Ectodermal cell (in vitro differentiated cells): ENCODE measurements around the gene AK9.
"Not testable (repeated sequence)": the region's sequence is repeated elsewhere in the genome, so short reads cannot be mapped to it uniquely, and the experiment has no call there.

Experiments
- H3K27ac ChIP-seq: 2 replicates; pipeline ENCODE4 v1.7.0; 2013; ENCODE audit warnings: mild to moderate bottlenecking, low read depth, low read length; ENCODE audit not compliant: insufficient read depth, poor library complexity, severe bottlenecking
- H3K27me3 ChIP-seq: 2 replicates; pipeline ENCODE4 v1.7.0; 2013; ENCODE audit warnings: mild to moderate bottlenecking, low read length; ENCODE audit not compliant: insufficient read depth, control insufficient read depth, poor library complexity, severe bottlenecking
- H3K36me3 ChIP-seq: one replicate; pipeline ENCODE4 v1.7.0; 2013; ENCODE audit warnings: low read length; ENCODE audit not compliant: control insufficient read depth, insufficient read depth
- H3K4me1 ChIP-seq: one replicate; pipeline ENCODE4 v1.7.0; 2013; ENCODE audit warnings: low read length; ENCODE audit not compliant: control insufficient read depth, insufficient read depth
- H3K4me3 ChIP-seq: 2 replicates; pipeline ENCODE4 v1.7.0; 2013; ENCODE audit warnings: low read depth, low read length, control low read depth; ENCODE audit not compliant: insufficient read depth
- H3K9me3 ChIP-seq: 2 replicates; pipeline ENCODE4 v1.7.0; 2013; ENCODE audit warnings: mild to moderate bottlenecking, low read length, moderate library complexity; ENCODE audit not compliant: control insufficient read depth
- WGBS, 2 experiments: methylation state at CpG; one replicate each; pipeline ENCODE4 v1.1.7; 2013; ENCODE audit warnings: missing lambda C conversion rate in 2 of 2; 5-methylcytosine and 5-hydroxymethylcytosine counted together

AK9 gene

DNA sequence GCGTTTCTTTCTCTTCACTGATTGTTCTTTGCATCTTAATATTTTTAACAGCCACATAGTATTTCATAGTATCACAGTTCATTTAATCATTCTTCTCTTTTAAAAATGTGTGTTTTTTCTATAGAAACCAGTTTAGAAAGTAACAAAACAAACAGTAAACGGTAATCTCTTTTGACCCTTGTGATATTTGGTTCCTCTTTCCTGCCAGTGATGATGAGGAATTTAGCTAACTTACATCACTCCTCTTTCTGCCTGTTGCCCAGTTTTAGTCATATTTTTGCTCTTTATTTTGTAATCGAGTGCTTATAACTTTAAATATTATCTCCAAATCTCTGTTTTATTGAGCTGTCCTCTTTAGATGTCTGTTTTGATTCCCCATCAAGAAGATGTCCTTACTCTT, 169.9 kb downstream of the AK9 start:
- Histone ChIP-seq H3K4me1 (no peaks in the 10 kb centered on the region), H3K9me3 (peaks cover 4% of the 10 kb centered on the region), H3K36me3 (no peaks in the 10 kb centered on the region), H3K27ac (no peak overlapping the region), H3K4me3 (no peak overlapping the region), H3K27me3 (no peaks in the 10 kb centered on the region)
- 88 to 100% methylated on average over 1 to 3 of the region's 3 CpGs for WGBS, 2 experiments

GRCh38 chr6:109519647-109520046, 171.4 kb downstream of the AK9 start:
- H3K4me3 ChIP-seq, H3K4me1 ChIP-seq, H3K27me3 ChIP-seq, H3K36me3 ChIP-seq, H3K9me3 ChIP-seq, H3K27ac ChIP-seq: not testable (repeated sequence)

GRCh38 chr6:109516929-109517328, 174.1 kb downstream of the AK9 start:
- no peak overlapping the region for H3K4me3 ChIP-seq
- no peaks in the 10 kb centered on the region for H3K27me3 ChIP-seq
- no peaks in the 10 kb centered on the region for H3K36me3 ChIP-seq
- WGBS, 2 experiments = 61 to 64% methylated on average over 3 of the region's 3 CpGs
- peaks cover 10% of the 10 kb centered on the region for H3K4me1 ChIP-seq
- no peaks in the 10 kb centered on the region for H3K9me3 ChIP-seq
- H3K27ac ChIP-seq = no peak overlapping the region

DNA sequence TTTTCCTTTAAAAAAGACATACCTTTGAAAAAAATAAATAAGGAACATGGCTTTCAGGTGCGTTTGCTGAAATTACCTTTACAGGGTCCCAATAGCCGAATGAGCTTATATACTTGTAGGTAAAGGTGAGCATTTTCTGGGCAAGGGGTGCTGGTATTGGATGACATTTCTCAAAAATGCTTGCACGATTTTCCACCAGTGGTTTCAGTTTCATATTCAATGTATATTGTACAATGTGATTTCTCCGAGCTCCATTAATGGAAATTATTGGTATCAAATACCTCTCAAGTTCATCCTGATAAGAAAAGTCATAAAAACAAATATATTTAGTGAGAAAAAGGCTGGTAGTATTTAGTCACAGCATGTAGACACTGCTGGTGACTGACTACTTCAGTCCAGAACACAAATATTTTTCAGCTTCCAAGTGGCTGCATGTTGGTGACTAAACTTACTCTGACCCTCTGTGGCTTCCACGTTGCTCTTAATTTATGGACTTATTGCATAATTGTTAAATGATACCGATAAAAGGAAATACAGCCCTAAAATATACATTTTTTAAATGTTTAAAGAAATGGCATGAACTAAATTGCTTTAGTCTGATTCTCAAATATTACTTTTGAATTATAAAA, 175.1 kb downstream of the AK9 start:
- H3K36me3 ChIP-seq = no peaks in the 10 kb centered on the region
- WGBS, 2 experiments = 88 to 98% methylated on average over 3 to 4 of the region's 6 CpGs
- H3K27me3 ChIP-seq = no peaks in the 10 kb centered on the region
- H3K4me3 ChIP-seq = no peak overlapping the region
- H3K4me1 ChIP-seq = peaks cover 10% of the 10 kb centered on the region
- no peak overlapping the region for H3K27ac ChIP-seq
- H3K9me3 ChIP-seq = no peaks in the 10 kb centered on the region

DNA sequence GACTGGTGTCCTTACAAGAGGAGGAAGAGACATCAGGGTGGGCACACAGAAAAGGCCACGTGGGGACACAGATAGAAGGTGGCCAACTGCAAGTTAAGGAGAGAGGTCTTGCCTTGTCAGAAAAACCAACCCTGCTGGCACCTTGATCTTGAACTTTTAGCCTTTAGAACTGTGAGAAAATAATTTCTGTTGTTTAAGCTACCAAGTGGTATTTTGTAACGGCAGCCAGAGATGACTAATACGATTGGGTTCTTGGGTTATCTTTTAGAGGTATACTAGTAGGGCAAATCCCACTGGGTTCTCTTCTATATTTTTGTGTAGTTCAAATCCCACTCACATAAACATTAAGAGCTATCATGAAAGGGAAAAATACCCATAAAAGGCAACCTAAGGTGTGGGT, 176.1 kb downstream of the AK9 start:
- Histone ChIP-seq H3K27me3 (no peaks in the 10 kb centered on the region), H3K9me3 (no peaks in the 10 kb centered on the region), H3K36me3 (no peaks in the 10 kb centered on the region), H3K4me1 (peaks cover 10% of the 10 kb centered on the region), H3K4me3 (no peak overlapping the region), H3K27ac (no peak overlapping the region)
- WGBS, 2 experiments = 96% methylated on average over 2 to 3 of the region's 3 CpGs

- no peaks in the 10 kb centered on the region for H3K9me3 ChIP-seq
- no peaks in the 10 kb centered on the region for H3K27me3 ChIP-seq
- H3K36me3 ChIP-seq = no peaks in the 10 kb centered on the region
- 1 to 5% methylated on average over 2 of the region's 2 CpGs for WGBS, 2 experiments
- peak overlapping the region; percentile 72 for H3K27ac ChIP-seq
- H3K4me1 ChIP-seq = peaks cover 10% of the 10 kb centered on the region
- H3K4me3 ChIP-seq = no peak overlapping the region
Measured at GRCh38 chr6:109513571-109514071, 177.4 kb downstream of the AK9 start.

DNA sequence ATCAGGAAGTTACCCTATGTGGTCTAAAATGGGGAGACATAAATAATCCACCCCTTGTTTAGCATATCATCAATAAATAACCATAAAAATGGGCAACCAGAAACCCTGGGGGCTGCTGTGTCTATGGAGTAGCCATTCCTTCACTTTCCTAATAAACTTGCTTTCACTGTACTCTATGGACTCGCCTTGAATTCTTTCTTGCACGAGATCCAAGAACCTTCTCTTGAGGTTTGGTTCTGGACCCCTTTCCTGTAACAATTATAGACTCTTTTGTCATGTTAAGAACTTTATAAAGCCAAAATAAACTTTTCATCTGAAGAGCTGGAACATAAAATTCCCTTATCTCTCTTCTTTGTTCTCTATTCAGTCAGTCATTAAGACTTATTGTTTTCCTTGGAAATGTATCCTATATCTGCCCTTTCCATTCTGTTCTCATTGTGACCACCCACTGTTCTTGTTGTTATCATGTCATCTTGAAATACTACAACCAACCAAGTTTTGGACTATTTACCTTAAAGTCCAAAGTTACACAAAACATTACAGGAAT, 178.7 kb downstream of the AK9 start:
- Histone ChIP-seq H3K4me3 (no peak overlapping the region), H3K4me1 (peaks cover 10% of the 10 kb centered on the region), H3K27ac (no peak overlapping the region), H3K9me3 (no peaks in the 10 kb centered on the region), H3K36me3 (no peaks in the 10 kb centered on the region), H3K27me3 (no peaks in the 10 kb centered on the region)
- WGBS, 2 experiments = 90 to 92% methylated on average over 2 of the region's 2 CpGs

GRCh38 chr6:109511832-109512231, 179.2 kb downstream of the AK9 start:
- Histone ChIP-seq H3K4me3 (no peak overlapping the region), H3K4me1 (peaks cover 10% of the 10 kb centered on the region), H3K27ac (no peak overlapping the region), H3K36me3 (no peaks in the 10 kb centered on the region), H3K9me3 (no peaks in the 10 kb centered on the region), H3K27me3 (no peaks in the 10 kb centered on the region)
- 92 to 98% methylated on average over 2 of the region's 2 CpGs for WGBS, 2 experiments

DNA sequence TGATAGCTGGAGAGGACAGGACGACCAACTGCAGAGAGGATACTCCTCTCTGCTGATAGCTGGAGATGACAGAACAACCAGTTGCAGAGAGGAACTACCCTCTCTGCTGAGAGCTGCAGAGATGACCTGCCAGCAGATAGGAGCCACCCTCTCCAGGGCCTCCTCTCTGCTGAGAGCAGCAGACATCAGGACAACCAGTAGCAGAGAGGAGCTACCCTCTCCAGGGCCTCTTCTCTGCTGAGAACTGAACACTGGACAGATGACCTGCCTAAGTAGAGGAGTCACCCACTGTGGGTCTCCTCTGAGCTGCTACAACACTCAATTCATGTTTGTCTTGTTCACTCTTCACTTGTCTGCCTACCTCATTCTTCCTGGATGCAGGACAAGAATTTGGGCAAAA, 180.6 kb downstream of the AK9 start:
- 88 to 92% methylated on average over 1 of the region's 1 CpG for WGBS, 2 experiments
- Histone ChIP-seq H3K36me3 (no peaks in the 10 kb centered on the region), H3K27me3 (no peaks in the 10 kb centered on the region)

GRCh38 chr6:109508166-109508860, 182.7 kb downstream of the AK9 start:
- no peak overlapping the region for H3K4me3 ChIP-seq
- H3K4me1 ChIP-seq = peaks cover 5% of the 10 kb centered on the region
- 53 to 64% methylated on average over 4 of the region's 4 CpGs for WGBS, 2 experiments
- no peaks in the 10 kb centered on the region for H3K27me3 ChIP-seq
- H3K9me3 ChIP-seq = no peaks in the 10 kb centered on the region
- H3K27ac ChIP-seq = peak overlapping the region; percentile 32
- H3K36me3 ChIP-seq = no peaks in the 10 kb centered on the region

More for the DNA sequence above, 180.6 kb downstream of the AK9 start:
- peaks cover 10% of the 10 kb centered on the region for H3K4me1 ChIP-seq
- H3K27ac ChIP-seq = no peak overlapping the region
- H3K4me3 ChIP-seq = no peak overlapping the region
- no peaks in the 10 kb centered on the region for H3K9me3 ChIP-seq
